HG03354 (cell line): ENCODE data around the gene TMEM9.
"Not testable (repeated sequence)": the region's sequence is repeated elsewhere in the genome, so short reads cannot be mapped to it uniquely, and the experiment has no call there.

Experiments
- ATAC-seq: cut with Tn5 transposase; IDR thresholded peaks from one replicate; pipeline ENCODE4 v1.9.1; 2021; ENCODE audit warnings: mild to moderate bottlenecking; ENCODE audit not compliant: unreplicated experiment, poor library complexity, severe bottlenecking

Gene TMEM9

DNA sequence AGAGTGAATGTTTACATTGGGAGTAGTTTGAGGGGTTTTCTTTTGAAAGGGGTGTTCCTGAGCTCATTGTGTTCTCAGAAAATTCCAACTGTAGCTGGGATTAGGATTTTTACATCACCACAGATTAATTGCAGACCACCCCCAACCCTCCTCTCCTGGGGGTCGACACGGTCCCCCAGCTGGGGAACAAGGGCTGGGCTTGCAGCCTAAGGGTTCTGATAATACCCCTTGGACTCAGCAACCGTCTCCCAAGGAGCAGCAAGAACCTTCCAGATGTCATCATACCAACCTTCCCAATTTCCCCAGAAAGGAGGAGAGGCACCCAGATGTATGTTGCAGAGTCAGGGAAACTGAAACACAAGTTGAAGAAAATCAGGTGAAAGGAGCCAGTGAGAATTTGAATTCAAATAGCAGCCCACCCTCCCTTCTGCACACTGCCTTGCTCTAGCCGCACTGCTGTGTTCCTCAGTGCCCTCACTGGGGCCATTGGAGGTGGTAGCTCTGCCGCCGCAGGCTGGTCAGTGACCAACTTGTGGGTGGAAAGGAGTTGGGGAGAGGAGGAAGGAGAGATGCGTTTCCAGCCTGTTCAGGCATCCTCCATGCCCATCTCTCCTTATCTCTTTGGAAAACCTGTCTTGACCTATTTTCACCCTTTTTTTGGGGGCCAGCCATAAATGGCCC, 21.7 kb upstream of the TMEM9 start:
- no peak for ATAC-seq

DNA sequence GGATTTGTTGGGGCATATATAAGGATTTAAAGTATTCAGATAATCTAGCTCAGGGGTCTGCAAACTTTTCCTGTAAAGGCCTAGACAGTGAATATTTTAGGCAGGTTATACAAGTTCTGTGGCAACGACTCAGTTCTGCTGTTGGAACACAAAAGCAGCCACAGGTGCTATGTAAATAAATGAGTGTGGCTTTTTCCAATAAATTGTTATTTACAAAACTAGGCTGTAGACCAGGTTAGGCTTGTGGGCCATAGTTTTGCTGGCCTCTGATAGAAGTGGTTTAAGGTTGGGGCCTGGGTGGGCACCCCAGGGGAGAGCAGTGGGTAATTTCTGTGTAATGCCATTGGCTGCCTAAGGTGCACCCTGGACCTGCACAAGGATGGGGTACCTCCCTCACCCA, 19.5 kb upstream of the TMEM9 start:
- no peak for ATAC-seq

- ATAC-seq = no peak
Measured at GRCh38 chr1:201172999-201173610, 18.8 kb upstream of the TMEM9 start.

DNA sequence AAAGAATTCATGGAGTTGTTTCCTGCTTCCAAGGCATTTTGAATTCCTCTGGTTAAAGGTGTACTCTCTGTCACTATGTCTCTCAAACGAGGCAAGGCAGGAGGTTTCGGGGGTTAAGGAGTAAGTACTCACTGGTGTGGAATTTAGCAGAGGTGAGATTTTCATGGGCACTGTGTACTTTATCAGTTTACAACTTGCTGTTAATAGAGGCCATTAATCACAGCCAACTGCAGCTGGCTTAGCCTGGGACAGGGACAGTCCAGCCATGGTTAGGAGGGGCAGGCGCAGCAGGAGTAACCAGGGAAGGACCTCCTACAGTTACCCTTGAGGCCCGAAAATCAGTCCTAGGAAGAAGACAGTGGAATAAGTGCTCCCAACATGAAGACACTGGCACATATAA, 18.1 kb upstream of the TMEM9 start:
- no peak for ATAC-seq

- peak; percentile 46 for ATAC-seq
Measured at GRCh38 chr1:201171063-201172036, 17.1 kb upstream of the TMEM9 start.

GRCh38 chr1:201170533-201171062, 16.3 kb upstream of the TMEM9 start:
- ATAC-seq = peak; percentile 97

GRCh38 chr1:201169971-201170532, 15.8 kb upstream of the TMEM9 start:
- ATAC-seq = no peak

DNA sequence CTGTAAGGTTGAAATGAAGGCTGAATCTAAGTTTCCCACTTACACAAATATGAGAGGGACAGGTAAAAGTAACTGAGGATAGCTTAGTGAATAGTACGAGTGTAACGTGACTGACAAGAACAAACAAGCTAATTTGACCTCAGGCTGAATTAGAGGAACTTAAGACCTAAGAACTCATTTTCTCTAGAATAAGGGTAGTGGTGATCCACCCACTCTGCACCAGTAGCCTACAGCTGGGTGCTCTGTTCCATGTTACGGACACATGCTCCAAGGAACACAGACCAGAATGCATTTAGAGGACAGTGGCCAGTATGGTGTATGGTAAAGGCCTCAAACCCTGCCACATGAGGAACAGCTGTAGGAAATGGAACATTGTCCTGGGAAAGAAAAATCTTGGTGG, 14.9 kb upstream of the TMEM9 start:
- ATAC-seq = no peak

DNA sequence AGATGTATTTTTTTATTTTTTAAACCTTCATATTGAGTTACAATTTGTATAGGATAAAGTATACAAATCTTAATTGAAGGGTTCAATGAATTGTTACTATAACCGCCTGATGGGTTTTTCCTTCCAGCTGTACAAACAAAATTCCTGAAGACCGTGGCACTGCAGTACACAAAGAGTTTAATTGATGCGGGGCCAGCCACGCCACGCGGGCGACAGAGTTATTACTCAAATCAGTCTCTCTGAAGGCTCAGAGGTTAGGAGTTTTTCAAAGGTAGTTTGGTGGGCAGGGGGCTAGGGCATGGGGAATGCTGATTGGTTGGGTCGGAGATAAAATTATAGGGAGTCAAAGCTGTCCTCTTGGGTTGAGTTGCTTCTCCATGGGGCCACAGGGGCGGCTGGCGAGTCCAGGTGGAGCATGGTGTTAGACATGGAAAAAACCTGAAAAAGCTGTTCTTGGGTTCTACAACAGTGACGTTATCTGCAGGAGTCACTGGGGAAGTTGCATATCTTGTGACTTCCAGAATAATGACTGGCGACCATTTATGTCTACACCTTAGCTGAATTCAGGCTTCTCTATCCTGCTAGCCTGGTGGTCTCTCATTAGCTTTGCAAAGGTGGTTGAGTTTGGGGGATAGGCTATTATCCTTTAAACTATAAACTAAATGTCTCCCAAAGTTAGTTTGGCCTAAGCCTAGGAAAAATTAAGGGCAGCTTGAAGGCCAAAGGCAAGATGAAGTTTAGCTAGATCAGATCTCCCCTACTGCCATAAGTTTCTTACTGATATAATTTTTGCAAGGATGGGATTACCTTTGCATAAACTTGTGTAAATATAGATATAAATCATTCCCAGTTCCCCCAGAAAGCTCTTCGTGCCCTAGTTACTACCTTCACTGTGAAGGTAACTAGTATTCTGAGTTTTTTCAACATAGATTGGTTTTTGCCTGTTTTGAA, 13.0 kb upstream of the TMEM9 start:
- ATAC-seq = no peak

GRCh38 chr1:201164645-201165044, 10.4 kb upstream of the TMEM9 start:
- ATAC-seq = no peak

- ATAC-seq = no peak
Measured at GRCh38 chr1:201163707-201164106, 9.4 kb upstream of the TMEM9 start.

GRCh38 chr1:201163036-201163435, 8.8 kb upstream of the TMEM9 start:
- not testable (repeated sequence) for ATAC-seq

- ATAC-seq = no peak
Measured at GRCh38 chr1:201157949-201158348, 3.7 kb upstream of the TMEM9 start.

GRCh38 chr1:201156819-201157218, 2.5 kb upstream of the TMEM9 start:
- no peak for ATAC-seq

DNA sequence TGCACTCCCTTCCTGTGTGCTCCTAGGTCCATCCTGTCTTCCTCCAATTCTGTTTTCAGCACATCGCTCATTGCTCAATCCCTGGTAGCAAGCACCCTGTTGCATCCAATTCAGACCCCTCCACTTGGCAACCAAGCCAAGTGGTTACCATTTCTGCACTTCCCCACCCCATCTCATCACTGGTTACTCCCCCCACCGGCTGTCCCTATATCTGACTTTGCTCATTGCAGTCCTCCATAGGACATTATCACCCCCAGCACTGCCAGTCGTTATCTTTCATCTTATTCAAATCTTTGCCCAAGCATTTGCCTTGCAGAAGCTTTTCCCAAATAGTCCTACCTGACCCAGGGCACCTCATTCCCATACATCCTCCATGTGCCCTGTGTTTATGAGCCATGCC, 2.1 kb upstream of the TMEM9 start:
- ATAC-seq = no peak

GRCh38 chr1:201155354-201155753, 1.1 kb upstream of the TMEM9 start:
- ATAC-seq = no peak

DNA sequence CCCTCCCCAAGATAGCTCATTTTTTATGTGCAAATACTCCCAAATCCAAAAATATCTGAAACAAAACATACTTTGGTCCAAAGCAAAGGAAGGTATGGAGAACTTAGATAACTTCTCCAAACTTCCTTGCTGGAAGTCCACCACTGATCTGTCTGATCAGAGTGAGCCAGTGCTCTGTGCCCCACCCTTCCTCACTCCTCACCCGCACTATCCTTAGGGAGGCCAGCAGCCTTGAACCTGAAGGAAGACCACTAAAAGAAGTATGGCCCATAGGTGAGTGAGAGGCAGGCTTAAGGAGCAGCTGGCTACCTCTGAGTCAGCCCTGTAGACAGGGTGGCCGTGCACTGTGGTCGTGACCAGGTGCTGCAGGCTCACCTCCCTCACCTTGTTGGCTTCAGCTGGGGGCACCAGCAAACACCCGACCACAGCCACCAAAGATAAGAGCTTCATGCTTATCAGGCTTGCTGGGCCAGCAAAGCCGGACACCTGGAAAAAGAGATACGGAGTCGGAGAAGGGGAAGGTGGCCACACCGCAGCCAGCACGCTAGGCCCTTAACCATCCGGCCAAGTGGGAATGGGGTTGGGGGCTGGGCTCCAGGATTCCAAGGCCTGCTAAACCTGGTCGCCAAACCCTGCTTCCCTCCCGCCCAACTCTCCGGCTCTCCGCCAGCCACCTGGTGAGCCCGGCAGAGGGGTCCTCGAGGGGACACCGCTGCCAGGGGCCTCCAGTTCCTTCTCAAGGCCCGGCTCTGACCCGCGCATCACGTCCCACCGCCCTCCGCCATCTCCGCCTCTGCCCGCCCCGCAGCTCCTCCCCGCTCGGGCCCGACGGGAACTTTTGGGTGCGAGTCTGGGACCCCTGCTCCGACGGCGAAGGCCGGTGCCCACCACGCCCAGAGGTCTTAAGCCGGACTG, 543 bp downstream of the TMEM9 start:
- peak; percentile 82 for ATAC-seq

DNA sequence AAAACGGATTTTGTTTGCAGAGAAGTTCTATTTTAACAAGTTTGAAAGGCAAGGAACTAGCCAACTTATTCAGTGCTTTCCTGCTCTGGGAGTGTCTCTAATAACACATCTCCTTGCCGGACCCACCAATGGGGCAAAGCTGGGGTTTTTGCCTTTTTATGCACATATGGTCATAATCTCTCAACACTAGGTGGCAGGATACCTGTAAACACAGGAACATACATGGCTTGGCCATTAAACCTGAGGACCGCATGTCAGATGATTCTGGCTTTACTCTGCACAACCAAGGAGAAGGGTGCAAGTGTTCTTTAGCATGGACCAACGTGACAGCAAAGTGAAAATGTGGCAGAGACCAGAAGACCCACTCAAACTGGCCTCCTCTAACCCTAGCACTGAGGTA, 4.9 kb downstream of the TMEM9 start:
- no peak for ATAC-seq
